AG08395 (cell line): ENCODE results near the gene GMPPA.

Experiments
- DNase-seq: peaks from one replicate; pipeline ENCODE4 v3.0.0; 2012; ENCODE audit warnings: mixed read lengths, low spot score

The GMPPA gene

GRCh38 chr2:219468410-219469185 is 30.1 kb upstream of the GMPPA start:
- no peak for DNase-seq

- peak; percentile 91 for DNase-seq
These were observed 29.4 kb upstream of the GMPPA start for GRCh38 chr2:219469186-219469724.

GRCh38 chr2:219470429-219470828 is 28.3 kb upstream of the GMPPA start:
- no peak for DNase-seq

- DNase-seq = no peak
These were observed 27.0 kb upstream of the GMPPA start for GRCh38 chr2:219471476-219472371.

DNA sequence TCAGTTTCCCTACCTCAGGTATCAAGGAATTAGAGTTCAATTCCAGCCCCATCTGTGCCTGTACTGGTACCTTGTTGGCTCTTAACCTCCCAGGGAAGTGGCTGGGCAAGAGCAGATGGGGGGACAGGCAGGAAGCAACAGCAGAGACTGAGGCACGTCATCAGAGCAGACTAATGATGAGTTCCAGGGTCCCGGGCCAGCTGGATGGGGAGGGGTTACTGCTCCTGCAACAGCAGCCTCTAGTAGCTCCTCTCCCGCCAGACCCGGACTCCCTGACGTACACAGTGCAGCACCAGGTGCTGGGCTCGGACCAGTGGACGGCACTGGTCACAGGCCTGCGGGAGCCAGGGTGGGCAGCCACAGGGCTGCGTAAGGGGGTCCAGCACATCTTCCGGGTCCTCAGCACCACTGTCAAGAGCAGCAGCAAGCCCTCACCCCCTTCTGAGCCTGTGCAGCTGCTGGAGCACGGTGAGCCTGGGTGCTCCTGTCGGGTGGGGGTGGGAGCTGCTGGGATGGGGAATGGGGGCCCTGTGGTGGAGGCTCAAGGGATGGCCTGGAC is 26.0 kb upstream of the GMPPA start:
- no peak for DNase-seq

- no peak for DNase-seq
These were observed 25.2 kb upstream of the GMPPA start for GRCh38 chr2:219473511-219473910.

DNA sequence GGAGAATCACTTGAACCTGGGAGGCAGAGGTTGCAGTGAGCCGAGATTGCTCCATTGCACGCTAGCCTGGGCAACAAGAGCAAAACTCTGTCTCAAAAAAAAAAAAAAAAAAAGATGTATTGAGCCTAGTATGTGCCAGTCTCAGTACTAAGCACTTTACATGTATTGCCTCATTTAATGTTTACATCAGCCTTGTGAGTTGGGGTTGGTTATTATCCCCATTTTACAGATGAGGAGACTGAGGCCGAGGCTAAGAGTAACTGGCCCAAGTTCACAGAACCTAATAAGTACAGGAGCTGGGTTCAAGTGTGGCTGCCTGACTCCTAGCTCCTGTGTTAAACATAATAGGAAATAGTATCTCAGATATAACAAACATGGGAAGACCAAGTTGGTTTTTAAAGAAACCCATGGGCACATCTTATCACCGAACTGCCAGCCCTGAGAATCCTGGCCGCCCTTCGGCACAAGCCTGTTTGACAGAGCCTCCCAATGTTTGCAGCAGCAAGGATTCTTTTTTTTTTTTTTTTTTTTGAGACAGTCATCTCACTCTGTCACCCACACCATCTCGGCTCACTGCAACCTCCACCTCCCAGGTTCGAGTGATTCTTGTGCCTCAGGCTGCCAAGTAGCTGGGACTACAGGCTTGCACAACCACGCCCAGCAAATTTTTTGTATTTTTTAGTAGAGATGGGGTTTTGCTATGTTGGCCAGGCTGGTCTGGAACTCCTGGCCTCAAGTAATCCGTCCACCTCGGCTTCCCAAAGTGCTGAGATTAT is 24.2 kb upstream of the GMPPA start:
- DNase-seq = no peak

- no peak for DNase-seq
These were observed 23.4 kb upstream of the GMPPA start for GRCh38 chr2:219475278-219475677.

GRCh38 chr2:219475697-219476651 is 22.7 kb upstream of the GMPPA start:
- peak; percentile 45 for DNase-seq

GRCh38 chr2:219476652-219477151 is 22.0 kb upstream of the GMPPA start:
- DNase-seq = no peak

DNA sequence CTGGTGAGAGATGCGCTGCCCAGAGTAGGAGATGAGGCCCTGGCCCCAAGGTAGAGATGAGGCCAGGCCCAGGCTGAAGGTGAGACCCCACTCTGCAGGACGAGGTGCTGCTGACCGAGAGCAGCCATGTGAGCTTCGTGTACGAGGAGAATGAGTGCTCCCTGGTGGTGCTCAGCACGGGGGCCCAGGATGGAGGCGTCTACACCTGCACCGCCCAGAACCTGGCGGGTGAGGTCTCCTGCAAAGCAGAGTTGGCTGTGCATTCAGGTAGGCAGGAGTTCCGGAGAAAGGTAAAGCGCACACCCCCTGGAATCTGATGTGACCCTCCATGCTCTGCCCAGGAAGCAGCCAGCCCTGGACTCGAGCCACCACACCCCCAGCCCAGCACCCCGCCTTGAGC is 21.5 kb upstream of the GMPPA start:
- DNase-seq = no peak

GRCh38 chr2:219477815-219478214 is 20.9 kb upstream of the GMPPA start:
- DNase-seq = no peak

- DNase-seq = no peak
These were observed 19.8 kb upstream of the GMPPA start for GRCh38 chr2:219478916-219479315.

DNA sequence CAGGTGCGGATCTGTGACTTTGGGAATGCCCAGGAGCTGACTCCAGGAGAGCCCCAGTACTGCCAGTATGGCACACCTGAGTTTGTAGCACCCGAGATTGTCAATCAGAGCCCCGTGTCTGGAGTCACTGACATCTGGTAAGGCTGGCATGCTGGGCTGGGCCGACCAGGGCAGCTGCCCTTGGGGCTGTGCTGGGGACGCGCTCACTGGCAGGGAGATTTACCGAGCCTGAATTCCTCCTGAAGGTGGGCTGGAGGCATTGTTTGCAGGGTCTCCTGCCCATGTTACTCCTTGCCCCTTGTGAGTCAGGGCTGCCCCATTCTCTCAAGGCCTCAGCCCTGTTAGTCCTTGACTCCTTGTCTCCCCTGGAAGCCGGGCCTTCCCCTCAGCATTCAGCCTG is 18.7 kb upstream of the GMPPA start:
- no peak for DNase-seq

DNA sequence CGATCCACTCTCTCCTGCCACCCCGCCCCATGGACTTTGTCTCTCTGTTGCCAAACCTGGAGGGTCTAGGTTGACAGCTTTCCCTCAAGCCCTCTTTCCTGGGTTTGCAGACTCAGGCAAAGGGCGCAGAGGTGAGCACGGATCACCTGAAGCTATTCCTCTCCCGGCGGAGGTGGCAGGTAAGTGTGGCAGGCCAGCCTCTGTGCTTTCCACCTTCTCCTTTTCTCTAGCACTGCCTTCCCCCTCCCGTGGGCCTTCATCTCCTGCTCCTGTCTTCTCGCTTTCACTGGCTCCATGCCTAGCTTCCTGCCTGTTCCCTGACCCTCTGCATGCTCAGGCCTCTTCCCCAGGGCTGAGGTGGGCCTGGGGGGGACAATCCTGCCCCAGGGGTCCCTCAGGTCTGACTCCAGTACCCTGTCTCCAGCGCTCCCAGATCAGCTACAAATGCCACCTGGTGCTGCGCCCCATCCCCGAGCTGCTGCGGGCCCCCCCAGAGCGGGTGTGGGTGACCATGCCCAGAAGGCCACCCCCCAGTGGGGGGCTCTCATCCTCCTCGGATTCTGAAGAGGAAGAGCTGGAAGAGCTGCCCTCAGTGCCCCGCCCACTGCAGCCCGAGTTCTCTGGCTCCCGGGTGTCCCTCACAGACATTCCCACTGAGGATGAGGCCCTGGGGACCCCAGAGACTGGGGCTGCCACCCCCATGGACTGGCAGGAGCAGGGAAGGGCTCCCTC is 15.9 kb upstream of the GMPPA start:
- DNase-seq = no peak

DNA sequence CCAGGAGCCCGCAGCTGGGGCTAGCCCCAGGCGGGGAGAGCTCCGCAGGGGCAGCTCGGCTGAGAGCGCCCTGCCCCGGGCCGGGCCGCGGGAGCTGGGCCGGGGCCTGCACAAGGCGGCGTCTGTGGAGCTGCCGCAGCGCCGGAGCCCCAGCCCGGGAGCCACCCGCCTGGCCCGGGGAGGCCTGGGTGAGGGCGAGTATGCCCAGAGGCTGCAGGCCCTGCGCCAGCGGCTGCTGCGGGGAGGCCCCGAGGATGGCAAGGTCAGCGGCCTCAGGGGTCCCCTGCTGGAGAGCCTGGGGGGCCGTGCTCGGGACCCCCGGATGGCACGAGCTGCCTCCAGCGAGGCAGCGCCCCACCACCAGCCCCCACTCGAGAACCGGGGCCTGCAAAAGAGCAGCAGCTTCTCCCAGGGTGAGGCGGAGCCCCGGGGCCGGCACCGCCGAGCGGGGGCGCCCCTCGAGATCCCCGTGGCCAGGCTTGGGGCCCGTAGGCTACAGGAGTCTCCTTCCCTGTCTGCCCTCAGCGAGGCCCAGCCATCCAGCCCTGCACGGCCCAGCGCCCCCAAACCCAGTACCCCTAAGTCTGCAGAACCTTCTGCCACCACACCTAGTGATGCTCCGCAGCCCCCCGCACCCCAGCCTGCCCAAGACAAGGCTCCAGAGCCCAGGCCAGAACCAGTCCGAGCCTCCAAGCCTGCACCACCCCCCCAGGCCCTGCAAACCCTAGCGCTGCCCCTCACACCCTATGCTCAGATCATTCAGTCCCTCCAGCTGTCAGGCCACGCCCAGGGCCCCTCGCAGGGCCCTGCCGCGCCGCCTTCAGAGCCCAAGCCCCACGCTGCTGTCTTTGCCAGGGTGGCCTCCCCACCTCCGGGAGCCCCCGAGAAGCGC is 15.0 kb upstream of the GMPPA start:
- no peak for DNase-seq

GRCh38 chr2:219484343-219485200 is 14.1 kb upstream of the GMPPA start:
- DNase-seq = no peak

DNA sequence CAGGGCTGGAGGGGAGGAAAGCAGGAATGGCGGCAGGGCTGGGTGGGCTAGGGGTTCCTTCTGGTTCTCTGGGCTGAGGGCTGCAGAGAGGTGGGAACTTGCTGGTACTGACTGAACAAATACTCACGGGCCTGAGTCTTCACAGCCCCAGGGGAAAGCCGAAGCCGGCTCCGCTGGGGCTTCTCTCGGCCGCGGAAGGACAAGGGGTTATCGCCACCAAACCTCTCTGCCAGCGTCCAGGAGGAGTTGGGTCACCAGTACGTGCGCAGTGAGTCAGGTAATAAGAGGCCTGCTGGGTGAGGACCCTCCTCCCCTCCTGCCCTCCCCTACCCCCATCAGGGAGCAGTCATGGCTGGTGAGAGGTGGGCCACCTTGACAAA is 13.5 kb upstream of the GMPPA start:
- DNase-seq = no peak
